LNCaP clone FGC (cell line): Measurements from ENCODE around the gene PGM1.

Experiments used
- DNase-seq: peaks from one replicate; pipeline ENCODE4 v3.0.0-alpha.2; 2011; ENCODE audit warnings: low read depth
- H3K4me3 ChIP-seq: 2 replicates; pipeline ENCODE4 v1.5.1; 2011; ENCODE audit warnings: mild to moderate bottlenecking, low read depth, low read length, control low read depth
- CTCF ChIP-seq: IDR thresholded peaks from 2 replicates; pipeline ENCODE4 v1.5.1; 2012; ENCODE audit warnings: mild to moderate bottlenecking; ENCODE audit not compliant: control insufficient read depth, insufficient read depth; ENCODE audit errors: extremely low read depth

The PGM1 gene

DNA sequence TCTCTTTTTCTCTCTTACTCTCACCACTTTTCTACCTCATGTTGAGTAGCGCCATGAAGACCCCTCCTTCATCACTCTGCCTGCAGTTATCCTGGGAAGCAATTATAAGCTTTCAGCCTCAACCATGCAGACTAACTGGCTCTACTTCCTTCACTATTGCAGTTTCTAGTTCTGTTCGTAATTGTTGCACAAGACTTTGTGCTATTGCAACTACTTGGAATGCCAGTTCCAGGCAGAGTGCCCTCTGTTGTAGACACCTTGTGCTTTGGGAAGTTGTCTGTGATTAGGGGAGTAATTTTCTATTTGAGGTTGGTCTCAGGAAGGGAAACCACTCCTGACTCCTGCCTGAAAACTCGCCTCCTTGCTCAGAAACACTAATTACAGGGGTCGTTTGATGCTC is 19.4 kb downstream of the PGM1 start:
- TF ChIP-seq CTCF: no peak

GRCh38 chr1:63612971-63613370 is 19.8 kb downstream of the PGM1 start:
- TF ChIP-seq CTCF: no peak
- H3K4me3 ChIP-seq: no peak overlapping the region
- no peak for DNase-seq

More for the DNA sequence above, 19.4 kb downstream of the PGM1 start:
- DNase-seq: no peak
- H3K4me3 ChIP-seq: no peak overlapping the region

- peak; percentile 41 for DNase-seq
- peak; percentile 76 for TF ChIP-seq CTCF
Observed at GRCh38 chr1:63615768-63616420, 22.7 kb downstream of the PGM1 start.

GRCh38 chr1:63617450-63617849 is 24.2 kb downstream of the PGM1 start:
- no peak overlapping the region for H3K4me3 ChIP-seq
- no peak for DNase-seq
- no peak for TF ChIP-seq CTCF

More at GRCh38 chr1:63615768-63616420, 22.7 kb downstream of the PGM1 start:
- H3K4me3 ChIP-seq: no peak overlapping the region

DNA sequence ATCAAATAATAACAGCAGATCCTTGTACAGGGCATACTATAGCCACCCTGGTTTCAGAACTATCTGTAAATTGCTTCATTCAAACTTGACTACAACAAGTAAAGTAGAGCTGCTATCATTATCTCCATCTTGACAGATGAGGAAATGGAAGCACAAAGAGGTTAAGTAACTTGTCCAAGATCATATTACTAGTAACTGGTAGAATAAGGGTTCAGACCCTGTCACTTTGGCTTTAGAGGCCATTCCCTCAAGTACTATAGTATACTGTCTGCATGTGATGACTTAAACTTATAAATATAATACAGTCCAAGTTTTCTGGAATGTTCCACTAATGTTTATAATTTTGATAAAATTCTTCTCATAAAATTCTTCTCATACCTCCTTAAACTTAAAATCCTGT is 24.8 kb downstream of the PGM1 start:
- H3K4me3 ChIP-seq: no peak overlapping the region
- DNase-seq: no peak
- TF ChIP-seq CTCF: no peak

- no peak for DNase-seq
- TF ChIP-seq CTCF: no peak
- H3K4me3 ChIP-seq: no peak overlapping the region
Observed at GRCh38 chr1:63619558-63619957, 26.3 kb downstream of the PGM1 start.

GRCh38 chr1:63620671-63621070 is 27.5 kb downstream of the PGM1 start:
- DNase-seq: no peak
- no peak for TF ChIP-seq CTCF
- no peak overlapping the region for H3K4me3 ChIP-seq
